ENCODE data around the gene GM2A.

The GM2A gene

GRCh38 chr5:151264113-151264512 is 11.1 kb downstream of the GM2A start (continued):
- no peak for TF ChIP-seq ARNTL (CRISPR knock-in tag; IDR thresholded peaks at IDR 0.05; ENCODE audit: borderline replicate concordance, low read depth)
- TF ChIP-seq ZNF70 (CRISPR knock-in tag; IDR thresholded peaks at IDR 0.05) = no peak
- TF ChIP-seq RARB (CRISPR knock-in tag; IDR thresholded peaks at IDR 0.05) = no peak
- no peak for TF ChIP-seq ZNF8 (CRISPR knock-in tag; IDR thresholded peaks at IDR 0.05)
- TF ChIP-seq ESRRG (CRISPR knock-in tag; IDR thresholded peaks at IDR 0.05) = no peak

GRCh38 chr5:151267491-151268260 is 14.7 kb downstream of the GM2A start:
- ATAC-seq = no peak
- TF ChIP-seq ZNF70 (CRISPR knock-in tag; IDR thresholded peaks at IDR 0.05) (no peak), SNAI2 (CRISPR knock-in tag; IDR thresholded peaks at IDR 0.05) (no peak), TOX (CRISPR knock-in tag; IDR thresholded peaks at IDR 0.05; ENCODE audit: borderline replicate concordance) (no peak), BACH2 (CRISPR knock-in tag; IDR thresholded peaks at IDR 0.05; ENCODE audit: borderline replicate concordance) (no peak), ARNTL (CRISPR knock-in tag; IDR thresholded peaks at IDR 0.05; ENCODE audit: borderline replicate concordance, low read depth) (no peak)

GRCh38 chr5:151270599-151270998 is 17.6 kb downstream of the GM2A start:
- TF ChIP-seq CSDC2 (CRISPR knock-in tag; IDR thresholded peaks at IDR 0.05) = no peak
- TF ChIP-seq ARNTL (CRISPR knock-in tag; IDR thresholded peaks at IDR 0.05; ENCODE audit: borderline replicate concordance, low read depth) = no peak
- TF ChIP-seq SNAI2 (CRISPR knock-in tag; IDR thresholded peaks at IDR 0.05) = no peak
- TF ChIP-seq CSRNP3 (CRISPR knock-in tag; IDR thresholded peaks at IDR 0.05) = no peak
- TF ChIP-seq GLIS3 (CRISPR knock-in tag; IDR thresholded peaks at IDR 0.05) = no peak
- no peak for TF ChIP-seq TOX (CRISPR knock-in tag; IDR thresholded peaks at IDR 0.05; ENCODE audit: borderline replicate concordance)
- no peak for TF ChIP-seq POU6F1 (CRISPR knock-in tag; IDR thresholded peaks at IDR 0.05; ENCODE audit: borderline replicate concordance, low read depth)
- TF ChIP-seq ISL1 (CRISPR knock-in tag; IDR thresholded peaks at IDR 0.05) = no peak
- TF ChIP-seq ZC3H10 (CRISPR knock-in tag; IDR thresholded peaks at IDR 0.05) = no peak
- no peak for TF ChIP-seq TSHZ2 (CRISPR knock-in tag; IDR thresholded peaks at IDR 0.05)
- no peak for ATAC-seq

GRCh38 chr5:151271336-151271735 is 18.4 kb downstream of the GM2A start:
- TF ChIP-seq ZC3H10 (CRISPR knock-in tag; IDR thresholded peaks at IDR 0.05) (no peak), ARNTL (CRISPR knock-in tag; IDR thresholded peaks at IDR 0.05; ENCODE audit: borderline replicate concordance, low read depth) (no peak), ESRRG (CRISPR knock-in tag; IDR thresholded peaks at IDR 0.05) (no peak), ISL1 (CRISPR knock-in tag; IDR thresholded peaks at IDR 0.05) (no peak), ZNF70 (CRISPR knock-in tag; IDR thresholded peaks at IDR 0.05) (no peak), ZFP30 (CRISPR knock-in tag; IDR thresholded peaks at IDR 0.05) (no peak), CSRNP3 (CRISPR knock-in tag; IDR thresholded peaks at IDR 0.05) (no peak), ZFP3 (CRISPR knock-in tag; IDR thresholded peaks at IDR 0.05) (no peak), PPARA (CRISPR knock-in tag; IDR thresholded peaks at IDR 0.05; ENCODE audit: borderline replicate concordance) (no peak), ZNF8 (CRISPR knock-in tag; IDR thresholded peaks at IDR 0.05) (no peak), TSHZ2 (CRISPR knock-in tag; IDR thresholded peaks at IDR 0.05) (no peak), PATZ1 (CRISPR knock-in tag; IDR thresholded peaks at IDR 0.05; ENCODE audit: borderline replicate concordance) (no peak), BACH2 (CRISPR knock-in tag; IDR thresholded peaks at IDR 0.05; ENCODE audit: borderline replicate concordance) (no peak), RARB (CRISPR knock-in tag; IDR thresholded peaks at IDR 0.05) (no peak)

More at GRCh38 chr5:151271336-151271735, 18.4 kb downstream of the GM2A start:
- no peak for ATAC-seq
